ENCODE measurements around the gene TNS3.

Gene TNS3

GRCh38 chr7:47357361-47357760, 224.6 kb downstream of the TNS3 start:
- DNase-seq: no peak

GRCh38 chr7:47356261-47356660, 225.7 kb downstream of the TNS3 start:
- DNase-seq: no peak

- no peak for DNase-seq
Measured at GRCh38 chr7:47355684-47356083, 226.2 kb downstream of the TNS3 start.

GRCh38 chr7:47354831-47355541, 226.9 kb downstream of the TNS3 start:
- no peak for DNase-seq

- DNase-seq: no peak
Measured at GRCh38 chr7:47354071-47354470, 227.8 kb downstream of the TNS3 start.

GRCh38 chr7:47352394-47352968, 229.4 kb downstream of the TNS3 start:
- DNase-seq: no peak

GRCh38 chr7:47351233-47352154, 230.4 kb downstream of the TNS3 start:
- DNase-seq: no peak

- DNase-seq: no peak
Measured at GRCh38 chr7:47350425-47350824, 231.5 kb downstream of the TNS3 start.

GRCh38 chr7:47349401-47349800, 232.5 kb downstream of the TNS3 start:
- DNase-seq: no peak

GRCh38 chr7:47347816-47348385, 234.0 kb downstream of the TNS3 start:
- no peak for DNase-seq

GRCh38 chr7:47347346-47347745, 234.6 kb downstream of the TNS3 start:
- DNase-seq: no peak

- DNase-seq: no peak
Measured at GRCh38 chr7:47346377-47346914, 235.5 kb downstream of the TNS3 start.

- DNase-seq: no peak
Measured at GRCh38 chr7:47345857-47346298, 236.0 kb downstream of the TNS3 start.

- DNase-seq: no peak
Measured at GRCh38 chr7:47344171-47344955, 237.5 kb downstream of the TNS3 start.

- no peak for DNase-seq
Measured at GRCh38 chr7:47343061-47343455, 238.9 kb downstream of the TNS3 start.

GRCh38 chr7:47342296-47343060, 239.4 kb downstream of the TNS3 start:
- no peak for DNase-seq

- no peak for DNase-seq
Measured at GRCh38 chr7:47340517-47340916, 241.4 kb downstream of the TNS3 start.

- no peak for DNase-seq
Measured at GRCh38 chr7:47338026-47338425, 243.9 kb downstream of the TNS3 start.

GRCh38 chr7:47337531-47337930, 244.4 kb downstream of the TNS3 start:
- DNase-seq: no peak

GRCh38 chr7:47336472-47337425, 245.2 kb downstream of the TNS3 start:
- DNase-seq: no peak
